Hypothalamus (tissue), 51 donors: ENCODE results near the gene PRICKLE4.
"Not testable (repeated sequence)": the region's sequence is repeated elsewhere in the genome, so short reads cannot be mapped to it uniquely, and the experiment has no call there.

Experiments used
- DNase-seq, 51 donors: peaks; one replicate each; lab custom pipeline; 2025; lab: John Stamatoyannopoulos, UW

The PRICKLE4 gene

GRCh38 chr6:41743406-41744235 lies 37.0 kb upstream of the PRICKLE4 start:
- DNase-seq: no peak

- DNase-seq: no peak
Observed at GRCh38 chr6:41744236-41744787, 36.3 kb upstream of the PRICKLE4 start.

GRCh38 chr6:41746107-41746506 lies 34.5 kb upstream of the PRICKLE4 start:
- no peak for DNase-seq

GRCh38 chr6:41747256-41748101 lies 33.1 kb upstream of the PRICKLE4 start, which contains the start of gene PGC:
Gene PGC, minus strand, starts transcription at chr6:41747397. Its CDS starts 63 bp downstream, at chr6:41747334.
- DNase-seq: no peak

GRCh38 chr6:41748102-41748477 lies 32.5 kb upstream of the PRICKLE4 start:
- no peak for DNase-seq

- no peak for DNase-seq
Observed at GRCh38 chr6:41748542-41748941, 32.0 kb upstream of the PRICKLE4 start.

- no peak for DNase-seq
Observed at GRCh38 chr6:41750374-41750773, 30.2 kb upstream of the PRICKLE4 start.

- DNase-seq: no peak
Observed at GRCh38 chr6:41755895-41756294, 24.7 kb upstream of the PRICKLE4 start.

- no peak for DNase-seq
Observed at GRCh38 chr6:41756354-41756753, 24.2 kb upstream of the PRICKLE4 start.

- no peak for DNase-seq
Observed at GRCh38 chr6:41757271-41757670, 23.3 kb upstream of the PRICKLE4 start.

- no peak for DNase-seq
Observed at GRCh38 chr6:41757931-41758640, 22.5 kb upstream of the PRICKLE4 start.

GRCh38 chr6:41758641-41759035 lies 21.9 kb upstream of the PRICKLE4 start:
- no peak for DNase-seq

GRCh38 chr6:41759106-41759904 lies 21.3 kb upstream of the PRICKLE4 start:
- DNase-seq: no peak

- no peak for DNase-seq
Observed at GRCh38 chr6:41759905-41760579, 20.5 kb upstream of the PRICKLE4 start.

GRCh38 chr6:41763470-41763869 lies 17.1 kb upstream of the PRICKLE4 start:
- DNase-seq: no peak

- DNase-seq: not testable (repeated sequence)
Observed at GRCh38 chr6:41766043-41766664, 14.4 kb upstream of the PRICKLE4 start.

- DNase-seq: no peak
Observed at GRCh38 chr6:41767112-41767833, 13.3 kb upstream of the PRICKLE4 start.
